Gastrocnemius medialis (tissue), 4 donors: ENCODE measurements around the gene IDH3A. TPM values are rescaled to one million over a fixed set of nuclear protein-coding genes. Genes with fewer than 3 reads are reported as not detected.

ENCODE experiments used
- ATAC-seq, 2 donors: fragments of 150-250 bp; one replicate each; pipeline ENCODE4 v1.9.1; 2016
- DNase-seq, 2 donors: peaks; one replicate each; pipeline ENCODE4 v3.0.0-alpha.2; 2019
- H3K27ac ChIP-seq, 4 donors: fragments of 200-600 bp; sonication (generic); 1 replicate in 1 of 4; 2 replicates in 3 of 4; pipeline ENCODE4 v1.5.1; 2016 to 2018; ENCODE audit warnings: mild to moderate bottlenecking in 2 of 4, moderate library complexity in 1 of 4
- H3K27me3 ChIP-seq, 3 donors: fragments of 200-600 bp; sonication (generic) in 2 of 3; 1 replicate in 1 of 3; 2 replicates in 2 of 3; pipeline versions ENCODE4 v1.5.1 to v1.6.0; 2016 to 2019; ENCODE audit warnings: mild to moderate bottlenecking in 1 of 3, moderate library complexity in 1 of 3
- H3K36me3 ChIP-seq, 2 donors: fragments of 200-600 bp; sonication (generic) in 1 of 2; one replicate each; pipeline ENCODE4 v1.5.1; 2017 to 2018
- H3K4me1 ChIP-seq, 2 donors: fragments of 200-600 bp; sonication (generic) in 1 of 2; one replicate each; pipeline ENCODE4 v1.5.1; 2016 to 2017; ENCODE audit warnings: mild to moderate bottlenecking in 2 of 2
- H3K4me3 ChIP-seq, 4 donors: fragments of 200-600 bp; sonication (generic) in 3 of 4; 1 replicate in 1 of 4; 2 replicates in 3 of 4; pipeline ENCODE4 v1.5.1; 2016 to 2019; ENCODE audit warnings: mild to moderate bottlenecking in 2 of 4
- H3K9me3 ChIP-seq, 3 donors: fragments of 200-600 bp; sonication (generic) in 2 of 3; 1 replicate in 1 of 3; 2 replicates in 2 of 3; pipeline ENCODE4 v1.5.1; 2016 to 2019
- CTCF ChIP-seq, 5 experiments: fragments of 450-650 bp in 3 of 5; fragments of 200-600 bp in 2 of 5; sonication (generic) in 2 of 5; IDR thresholded peaks in 4 of 5; conservative IDR thresholded peaks in 1 of 5; 1 replicate in 4 of 5; 2 replicates in 1 of 5; pipeline ENCODE4 v1.5.1; 2016 to 2019; ENCODE audit warnings: antibody characterized with exemption in 5 of 5, mild to moderate bottlenecking in 3 of 5, moderate library complexity in 3 of 5
- POLR2A ChIP-seq, 2 donors: fragments of 450-650 bp; IDR thresholded peaks; one replicate each; pipeline ENCODE4 v1.6.1; 2017; ENCODE audit warnings: antibody characterized with exemption in 2 of 2, mild to moderate bottlenecking in 2 of 2, moderate library complexity in 2 of 2
- in situ Hi-C, 4 donors: fragments of 200-750 bp; cut with MboI; loops; one replicate each; pipeline versions ENCODE4 v1.15.0 to v1.8.0; 2017; ENCODE audit warnings: low sequenced_read_pairs in 4 of 4
- intact Hi-C: fragments of 100-400 bp; cut with DNase I; formaldehyde crosslinking; loops from one replicate; pipeline ENCODE4 v1.15.1; 2023; ENCODE audit warnings: low total_unique reads
- total RNA-seq, 4 donors: library from RNA; depleted of rRNA; stranded (reverse); fragments of >200 nt; gene quantifications; one replicate each; pipeline versions ENCODE4 v1.1.0 to v1.2.3, GENCODE V29; 2016

Gene IDH3A
- total RNA-seq, 4 donors from 2014 or later: 133 to 202 (median 168) TPM

- in situ Hi-C loops: loop anchor here in 2 of 4 donors (10.0 to 25.0 kb wide), 2 partner anchors 108 to 335 kb away; partner anchors contain the start of gene IREB2 (in 1 of the 2)
- no peaks in the 10 kb centered on the region for H3K36me3 ChIP-seq
- H3K27me3 ChIP-seq: no peaks in the 10 kb centered on the region
- no peaks in the 10 kb centered on the region for H3K9me3 ChIP-seq
- intact Hi-C loops: no loop called here
- H3K27ac ChIP-seq: no peak overlapping the region
- no peak overlapping the region for H3K4me3 ChIP-seq
- ATAC-seq (no peak), DNase-seq (no peak)
- no peak for TF ChIP-seq POLR2A (IDR thresholded peaks at IDR 0.05)
- TF ChIP-seq CTCF (IDR thresholded peaks at IDR 0.05 in 4 of 5, conservative IDR thresholded peaks at IDR 0.05 in 1 of 5): no peak
- H3K4me1 ChIP-seq: no peaks in the 10 kb centered on the region
These were observed 46.4 kb upstream of the IDH3A start for GRCh38 chr15:78102741-78103140.

GRCh38 chr15:78103406-78104118 is 45.6 kb upstream of the IDH3A start:
- TF ChIP-seq CTCF (IDR thresholded peaks at IDR 0.05 in 4 of 5, conservative IDR thresholded peaks at IDR 0.05 in 1 of 5) (no peak), POLR2A (IDR thresholded peaks at IDR 0.05) (no peak)
- H3K27me3 ChIP-seq: no peaks in the 10 kb centered on the region
- intact Hi-C loops: no loop called here
- no peaks in the 10 kb centered on the region for H3K9me3 ChIP-seq
- DNase-seq: no peak
- no peaks in the 10 kb centered on the region for H3K4me1 ChIP-seq
- H3K4me3 ChIP-seq: no peak overlapping the region
- ATAC-seq: no peak
- no peak overlapping the region for H3K27ac ChIP-seq
- no peaks in the 10 kb centered on the region for H3K36me3 ChIP-seq
- in situ Hi-C loops: loop anchor here in 2 of 4 donors (10.0 to 25.0 kb wide), 2 partner anchors 109 to 334 kb away; partner anchors contain the start of gene IREB2 (in 1 of the 2)

GRCh38 chr15:78104119-78104479 is 45.1 kb upstream of the IDH3A start:
- ATAC-seq (no peak), DNase-seq (no peak)
- Histone ChIP-seq H3K9me3 (no peaks in the 10 kb centered on the region), H3K36me3 (no peaks in the 10 kb centered on the region), H3K27ac (no peak overlapping the region), H3K4me1 (no peaks in the 10 kb centered on the region), H3K27me3 (no peaks in the 10 kb centered on the region), H3K4me3 (no peak overlapping the region)
- TF ChIP-seq CTCF (IDR thresholded peaks at IDR 0.05 in 4 of 5, conservative IDR thresholded peaks at IDR 0.05 in 1 of 5) (no peak), POLR2A (IDR thresholded peaks at IDR 0.05) (no peak)
- intact Hi-C loops: no loop called here
- in situ Hi-C loops: loop anchor here in 2 of 4 donors (10.0 to 25.0 kb wide), 2 partner anchors 109 to 333 kb away; partner anchors contain the start of gene IREB2 (in 1 of the 2)

GRCh38 chr15:78104566-78105475 is 44.3 kb upstream of the IDH3A start:
- intact Hi-C loops: no loop called here
- in situ Hi-C loops: loop anchor here (5.0 to 25.0 kb wide), 5 partner anchors 103 to 332 kb away; partner anchors contain the start of gene IREB2 (in 1 of the 4)

More at GRCh38 chr15:78104566-78105475, 44.3 kb upstream of the IDH3A start:
- Histone ChIP-seq H3K36me3 (no peaks in the 10 kb centered on the region), H3K27ac (no peak overlapping the region), H3K4me1 (no peaks in the 10 kb centered on the region), H3K27me3 (no peaks in the 10 kb centered on the region), H3K9me3 (no peaks in the 10 kb centered on the region), H3K4me3 (no peak overlapping the region)
- no peak for DNase-seq
- no peak for TF ChIP-seq CTCF (IDR thresholded peaks at IDR 0.05 in 4 of 5, conservative IDR thresholded peaks at IDR 0.05 in 1 of 5)
- TF ChIP-seq POLR2A (IDR thresholded peaks at IDR 0.05): no peak
- no peak for ATAC-seq
